Ovary (tissue), 9 donors: ENCODE measurements around the gene SLC39A8. TPM values are rescaled to one million over a fixed set of nuclear protein-coding genes. Genes with fewer than 3 reads are reported as not detected.

Experiments
- DNase-seq, 5 donors: peaks; one replicate each; pipeline ENCODE4 v3.0.0-alpha.2; 2019 to 2020
- H3K27ac ChIP-seq, 2 donors: fragments of 200-600 bp; one replicate each; pipeline versions ENCODE4 v1.5.1 to v1.8.0; 2019 to 2022
- H3K27me3 ChIP-seq: fragments of 200-600 bp; one replicate; pipeline ENCODE4 v1.8.0; 2022
- H3K36me3 ChIP-seq: fragments of 200-600 bp; sonication (generic); one replicate; pipeline ENCODE4 v1.5.1; 2019
- H3K4me1 ChIP-seq: one replicate; pipeline ENCODE4 v1.8.1; 2013; ENCODE audit warnings: mild to moderate bottlenecking, moderate library complexity; ENCODE audit not compliant: insufficient read depth
- H3K4me3 ChIP-seq: fragments of 200-600 bp; sonication (generic); one replicate; pipeline ENCODE4 v1.5.1; 2017
- H3K9me3 ChIP-seq, 2 donors: fragments of 200-600 bp in 1 of 2; sonication (generic) in 1 of 2; one replicate each; pipeline versions ENCODE4 v1.5.1 to v1.8.1; 2013 to 2019; ENCODE audit warnings: mild to moderate bottlenecking in 1 of 2, moderate library complexity in 1 of 2
- CTCF ChIP-seq, 3 donors: fragments of 450-650 bp in 2 of 3; fragments of 200-600 bp in 1 of 3; IDR thresholded peaks; one replicate each; pipeline versions ENCODE4 v1.5.1 to v1.8.0; 2016 to 2022; ENCODE audit warnings: antibody characterized with exemption in 3 of 3, mild to moderate bottlenecking in 1 of 3
- EP300 ChIP-seq: sonication (generic); formaldehyde crosslinking; IDR thresholded peaks from one replicate; pipeline ENCODE4 v1.6.1; 2017; ENCODE audit warnings: antibody characterized with exemption
- POLR2A ChIP-seq: fragments of 450-650 bp; IDR thresholded peaks from one replicate; pipeline ENCODE4 v1.6.1; 2017; ENCODE audit warnings: antibody characterized with exemption, mild to moderate bottlenecking, moderate library complexity
- WGBS, 3 donors: extraction: QIAGEN DNeasy Blood & Tissue Kit in 1 of 3; methylation state at CpG; one replicate each; pipeline versions ENCODE4 v1.1.5 to v1.1.7; 2013 to 2017; 5-methylcytosine and 5-hydroxymethylcytosine counted together
- intact Hi-C, 4 donors: fragments of 100-400 bp; cut with DNase I; formaldehyde crosslinking; loops; one replicate each; pipeline versions ENCODE4 v1.11.0 to v1.15.1; 2022 to 2023
- polyA plus RNA-seq, 2 donors: library from polyadenylated mRNA; stranded (reverse); fragments of 200-250 nt in 1 of 2; fragments of 350-450 nt in 1 of 2; fragmentation: Illumina TruSeq in 1 of 2; extraction: RNeasy Lipid Tissue Mini Kit (QIAGEN cat#74804) in 1 of 2; gene quantifications; one replicate each; pipeline ENCODE4 v1.2.3, GENCODE V29; 2013 to 2014
- total RNA-seq, 7 donors: library from RNA; depleted of rRNA in 2 of 7; stranded (reverse); fragments of >200 nt in 2 of 7; fragmentation: NEBNext Ultra II Directional in 3 of 7; extraction: Animal tissue kit (Norgen Biotek cat#: 25700) in 3 of 7; gene quantifications; one replicate each; pipeline versions ENCODE4 v1.1.0 to v1.2.4, GENCODE V29; 2016 to 2023
- donor health status: DM: no; HTN: no; CAD: no; lungs with moderate emphysema.
- donor health status: DM: no; HTN: no; CAD: no.
- donor health status: Bipolar disorder and iron deficiency.
- donor health status: DM: yes; HTN: yes; CAD: no.
- donor health status: DM: no; HTN: no; CAD: no.
- donor health status: DM: yes; HTN: yes; CAD: no.

The SLC39A8 gene
- total and polyA plus RNA-seq, 9 donors: 11.5 to 28.7 (median 19.2) TPM

- H3K4me1 ChIP-seq: no peaks in the 10 kb centered on the region
- no peaks in the 10 kb centered on the region for H3K9me3 ChIP-seq
- intact Hi-C loops: no loop called here
- H3K27me3 ChIP-seq: no peaks in the 10 kb centered on the region
- no peak overlapping the region for H3K27ac ChIP-seq
- 53 to 59% (median 57%) methylated on average over 3 of the region's 3 CpGs for WGBS, 3 donors
- DNase-seq: no peak
- no peak overlapping the region for H3K4me3 ChIP-seq
- H3K36me3 ChIP-seq: no peaks in the 10 kb centered on the region
- TF ChIP-seq CTCF (IDR thresholded peaks at IDR 0.05): no peak
- TF ChIP-seq POLR2A: no peak
- TF ChIP-seq EP300: no peak
Observed at GRCh38 chr4:102263024-102263787, 82.1 kb downstream of the SLC39A8 start.

- no peaks in the 10 kb centered on the region for H3K9me3 ChIP-seq
- no peak for DNase-seq
- H3K4me3 ChIP-seq: no peak overlapping the region
- 94 to 98% (median 94%) methylated on average over 1 of the region's 1 CpG for WGBS, 3 donors
- TF ChIP-seq EP300: no peak
- TF ChIP-seq CTCF (IDR thresholded peaks at IDR 0.05): no peak
- TF ChIP-seq POLR2A: no peak
- H3K36me3 ChIP-seq: no peaks in the 10 kb centered on the region
- H3K4me1 ChIP-seq: no peaks in the 10 kb centered on the region
- intact Hi-C loops: no loop called here
- H3K27me3 ChIP-seq: no peaks in the 10 kb centered on the region
- H3K27ac ChIP-seq: no peak overlapping the region
Observed at GRCh38 chr4:102259702-102260101, 85.6 kb downstream of the SLC39A8 start.

- TF ChIP-seq POLR2A: no peak
- TF ChIP-seq CTCF (IDR thresholded peaks at IDR 0.05): no peak
- no peak for TF ChIP-seq EP300
- Histone ChIP-seq H3K27me3 (no peaks in the 10 kb centered on the region), H3K4me3 (no peak overlapping the region), H3K4me1 (no peaks in the 10 kb centered on the region), H3K9me3 (no peaks in the 10 kb centered on the region), H3K27ac (no peak overlapping the region), H3K36me3 (no peaks in the 10 kb centered on the region)
- no peak for DNase-seq
- 64 to 68% (median 65%) methylated on average over 3 of the region's 3 CpGs for WGBS, 3 donors
- intact Hi-C loops: no loop called here
Observed at GRCh38 chr4:102259081-102259480, 86.2 kb downstream of the SLC39A8 start.

GRCh38 chr4:102256321-102256720, 89.0 kb downstream of the SLC39A8 start:
- Histone ChIP-seq H3K4me3 (no peak overlapping the region), H3K36me3 (no peaks in the 10 kb centered on the region), H3K4me1 (no peaks in the 10 kb centered on the region), H3K27ac (no peak overlapping the region), H3K9me3 (no peaks in the 10 kb centered on the region), H3K27me3 (no peaks in the 10 kb centered on the region)
- WGBS, 3 donors: 66 to 82% (median 77%) methylated on average over 3 of the region's 3 CpGs
- intact Hi-C loops: no loop called here
- no peak for DNase-seq
- TF ChIP-seq CTCF (IDR thresholded peaks at IDR 0.05): no peak
- no peak for TF ChIP-seq POLR2A
- TF ChIP-seq EP300: no peak
